ENCODE data around the gene GMCL1. TPM values are rescaled to one million over a fixed set of nuclear protein-coding genes. Genes with fewer than 3 reads are reported as not detected.

GMCL1 gene
- total and polyA plus RNA-seq, 2 of the 13 experiments (the other 11 are each of a cell fraction or from before 2014, with no cell fraction given) = 18.7 to 24.0 TPM

- TF ChIP-seq ARID4A (CRISPR knock-in tag; IDR thresholded peaks at IDR 0.05; ENCODE audit: borderline replicate concordance) (peak; percentile 89), NFKB2 (CRISPR knock-in tag; IDR thresholded peaks at IDR 0.05; ENCODE audit: borderline replicate concordance) (peak; percentile 94), ZNF44 (CRISPR knock-in tag; IDR thresholded peaks at IDR 0.05) (peak; percentile 90; the same call in 1 of the 2 replicates), BCL3 (CRISPR knock-in tag; IDR thresholded peaks at IDR 0.05) (peak; percentile 48), ZNF484 (CRISPR knock-in tag; IDR thresholded peaks at IDR 0.05; ENCODE audit: borderline replicate concordance, low read depth) (no peak), ZNF318 (CRISPR knock-in tag; IDR thresholded peaks at IDR 0.05) (no peak; the same call in 1 of the 2 replicates), ZNF687 (CRISPR knock-in tag; IDR thresholded peaks at IDR 0.05) (peak; percentile 79), ZNF768 (CRISPR knock-in tag; IDR thresholded peaks at IDR 0.05) (peak; percentile 66; the same call in 1 of the 2 replicates)
Observed at GRCh38 chr2:69893684-69894551, 64.5 kb downstream of the GMCL1 start, which contains the start of gene SNRNP27 (continued).
